ENCODE results near the gene STAT5B.

The STAT5B gene

DNA sequence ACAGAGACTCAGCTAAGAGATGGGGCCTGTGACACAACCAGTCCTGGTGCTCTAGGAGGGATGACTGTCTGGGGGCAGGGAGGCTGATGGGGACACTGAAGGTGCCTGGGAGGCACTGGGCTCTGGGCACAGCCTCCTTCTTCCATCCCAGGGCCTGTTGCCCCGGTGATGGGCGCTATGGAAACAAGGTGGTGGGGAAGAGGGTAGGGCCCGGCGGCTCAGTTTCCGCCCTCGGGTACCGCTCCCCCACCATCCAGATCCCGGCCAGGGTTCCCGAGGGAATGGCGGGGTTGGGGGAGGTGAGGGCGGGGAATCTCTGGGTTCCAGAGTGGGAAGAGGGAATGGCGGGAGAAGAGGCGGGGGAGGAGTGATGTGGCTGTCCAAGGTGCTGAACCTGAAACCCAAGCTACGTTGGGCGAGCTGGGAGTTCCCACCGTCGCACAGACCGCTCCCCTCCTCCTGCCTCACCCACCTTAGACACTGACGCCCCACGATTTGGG, 96.2 kb downstream of the STAT5B start:
- DNase-seq (ENCODE audit: low read depth in 2 of 2), result no peak

DNA sequence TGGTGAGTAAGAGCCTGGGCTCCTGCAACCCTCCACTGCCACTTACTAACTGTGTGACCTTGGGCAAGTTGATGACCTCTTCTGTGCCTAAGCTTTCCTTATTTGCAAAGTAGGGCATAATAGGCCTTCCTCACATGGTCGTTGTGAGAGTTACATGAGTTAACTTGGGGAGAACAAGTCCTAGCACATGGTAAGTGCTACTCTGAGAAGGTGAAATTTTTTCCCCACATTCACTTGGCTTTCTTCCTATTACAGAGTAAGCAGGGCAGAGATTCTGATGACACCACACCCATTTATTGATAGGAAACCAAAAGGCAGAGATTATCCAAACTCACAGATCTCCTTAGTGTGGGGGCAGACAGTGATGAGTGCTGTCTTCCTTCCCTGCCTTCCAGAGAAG, 96.9 kb downstream of the STAT5B start:
- DNase-seq (ENCODE audit: low read depth in 2 of 2), result no peak

DNA sequence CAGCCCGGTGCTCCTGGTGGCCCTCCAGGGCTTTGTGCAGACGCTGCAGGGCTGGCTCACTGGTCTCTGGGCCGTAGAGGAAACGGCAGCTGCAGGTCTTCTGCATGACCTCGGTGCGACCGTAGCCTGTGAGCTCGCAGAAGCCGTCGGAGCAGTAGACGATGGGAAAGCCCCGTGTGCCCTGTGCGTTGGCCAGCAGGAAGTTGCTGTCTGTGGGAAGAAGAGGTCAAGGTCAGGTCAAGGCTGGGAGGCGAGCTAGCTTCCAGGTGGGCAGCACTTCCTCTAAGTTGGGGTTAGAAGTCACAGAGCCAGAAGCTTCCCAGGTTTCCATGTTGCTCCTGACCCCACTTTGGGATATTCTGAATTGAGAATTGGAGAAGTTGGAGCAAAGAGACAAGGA, 97.4 kb downstream of the STAT5B start:
- DNase-seq (ENCODE audit: low read depth in 2 of 2), result no peak

DNA sequence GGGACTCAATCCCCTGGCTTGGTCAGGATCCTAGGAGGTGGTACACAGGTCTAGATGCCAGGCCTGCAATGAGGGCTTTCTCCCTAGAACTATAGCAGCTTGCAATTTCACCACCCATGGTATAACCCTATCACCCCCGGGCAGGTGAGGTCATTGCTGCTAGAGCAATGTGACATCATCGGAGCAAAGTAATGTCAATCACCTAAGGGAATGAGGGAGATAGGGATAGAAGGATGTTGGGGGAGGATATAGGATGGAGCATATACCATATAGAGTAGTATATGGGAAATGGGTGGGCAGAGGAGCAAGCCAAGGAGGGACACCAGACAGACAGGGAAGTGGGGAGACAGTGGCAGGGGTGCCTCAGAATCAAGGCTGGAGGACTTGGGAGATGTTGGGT, 98.5 kb downstream of the STAT5B start:
- DNase-seq (ENCODE audit: low read depth in 2 of 2), result no peak

DNA sequence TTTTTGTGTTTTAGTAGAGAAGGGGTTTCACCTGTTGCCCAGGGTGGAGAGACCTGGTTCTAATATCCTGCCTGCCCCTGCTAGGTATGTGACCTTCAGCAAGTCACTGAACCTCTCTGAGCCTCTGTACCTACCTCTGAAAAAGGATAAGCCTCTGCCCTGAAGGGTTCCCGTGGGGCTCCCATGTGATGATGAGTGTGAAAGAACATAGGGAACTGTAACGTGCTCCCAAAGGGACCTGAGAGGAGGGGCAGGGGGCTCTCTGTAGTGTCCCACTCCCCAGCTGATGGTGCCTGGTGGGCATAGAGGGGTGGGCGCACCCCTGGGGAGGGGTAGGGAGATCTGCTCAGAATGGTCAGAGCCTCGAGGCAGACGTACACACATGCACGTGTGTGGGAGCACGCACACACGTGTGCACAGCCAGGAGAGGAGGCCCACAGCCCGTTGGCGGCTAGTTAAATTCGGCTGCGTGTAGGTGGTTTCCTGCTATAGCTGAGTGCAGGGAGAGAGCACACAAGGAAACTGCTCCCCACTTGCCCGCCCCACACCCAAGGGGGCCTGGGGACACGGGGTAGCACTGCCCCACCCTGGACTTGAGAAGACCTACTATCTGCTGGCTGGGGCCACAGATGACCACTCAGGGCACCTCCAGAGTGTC, 101.9 kb downstream of the STAT5B start:
- DNase-seq (ENCODE audit: low read depth in 2 of 2), result no peak

DNA sequence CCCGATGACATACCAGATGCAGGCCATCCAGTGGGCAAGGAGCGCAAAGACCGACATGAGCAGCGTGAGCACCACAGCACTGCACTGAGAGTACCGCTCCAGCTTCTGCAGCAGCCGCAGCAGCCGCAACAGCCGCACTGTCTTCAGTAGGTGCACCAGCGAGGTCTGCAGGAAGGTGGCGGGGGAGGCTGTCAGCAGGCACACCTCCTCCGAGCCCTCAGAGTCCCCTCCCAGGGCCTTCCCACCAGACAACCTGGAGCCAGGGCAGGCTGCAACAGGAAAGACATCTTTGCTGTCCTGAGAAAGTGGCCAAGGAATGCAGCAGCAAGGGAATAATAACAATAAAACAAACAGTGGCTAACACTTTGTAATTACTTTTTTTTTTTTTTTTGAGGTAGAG, 104.4 kb downstream of the STAT5B start:
- no peak for DNase-seq (ENCODE audit: low read depth in 2 of 2)

DNA sequence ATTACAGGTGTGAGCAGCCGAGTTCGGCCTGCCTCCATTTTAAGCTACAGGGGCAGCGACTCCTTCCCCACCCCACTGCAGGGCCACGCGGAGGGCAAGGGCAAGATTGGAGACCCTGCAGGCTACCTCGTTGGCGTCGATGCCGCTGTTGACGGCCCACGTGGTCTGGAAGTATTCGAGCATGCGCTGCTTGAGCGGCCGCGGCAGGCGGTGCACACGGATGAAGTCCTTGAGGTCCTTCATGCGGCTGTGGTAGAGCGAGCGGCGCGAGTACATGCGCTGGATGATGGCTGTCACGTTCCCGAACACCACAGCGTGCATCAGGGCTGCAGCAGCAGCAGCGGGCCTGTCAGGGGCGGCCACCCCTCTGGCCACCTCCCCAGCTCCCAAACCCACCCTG, 106.8 kb downstream of the STAT5B start:
- no peak for DNase-seq (ENCODE audit: low read depth in 2 of 2)

DNA sequence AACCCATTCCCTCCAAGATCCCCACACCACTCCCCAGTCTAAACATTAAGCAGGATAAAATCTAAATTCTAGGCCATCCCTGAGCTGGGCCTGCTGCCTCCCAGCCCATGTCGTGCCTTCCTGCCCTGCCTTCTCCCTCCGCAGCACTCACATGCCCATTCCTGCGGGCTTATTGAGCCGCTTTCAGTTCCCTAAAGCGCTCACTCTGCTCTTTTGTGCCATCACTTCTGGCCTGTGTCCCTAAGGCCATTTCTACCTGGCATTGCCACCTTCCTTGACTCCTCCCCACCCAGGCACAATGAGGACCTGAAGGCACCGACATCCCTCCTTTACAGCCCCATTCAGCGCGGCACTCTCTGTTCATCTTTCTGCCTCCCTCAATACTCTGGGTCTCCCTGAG, 108.4 kb downstream of the STAT5B start:
- no peak for DNase-seq (ENCODE audit: low read depth in 2 of 2)

DNA sequence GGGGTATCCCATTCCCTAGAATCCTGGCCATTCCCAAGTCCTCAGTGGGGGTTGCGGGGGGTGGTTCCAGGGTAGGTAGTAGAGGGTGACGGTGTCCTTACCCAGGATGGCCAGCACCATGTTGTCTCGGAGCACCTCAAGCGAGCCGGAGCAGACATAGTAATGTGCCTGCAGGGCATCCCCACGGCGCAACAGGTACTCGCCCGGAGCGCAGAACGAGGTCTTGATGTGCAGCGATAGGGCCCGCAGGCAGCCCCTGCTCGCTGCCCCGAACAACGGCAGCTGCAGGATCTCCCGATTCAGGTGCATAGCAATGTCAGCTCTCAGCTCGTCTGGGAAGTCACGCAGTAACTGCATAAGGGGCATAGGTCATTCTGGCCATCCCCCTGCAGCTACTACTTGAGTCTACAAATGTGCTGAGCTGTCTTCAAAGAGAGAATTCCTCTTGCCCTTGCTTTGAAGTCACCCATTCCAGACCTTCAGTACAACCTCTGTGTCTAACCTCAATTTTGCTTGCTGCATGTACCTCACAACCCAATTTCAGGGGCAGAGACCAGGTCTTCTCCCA, 109.9 kb downstream of the STAT5B start:
- DNase-seq (ENCODE audit: low read depth in 2 of 2), result no peak

DNA sequence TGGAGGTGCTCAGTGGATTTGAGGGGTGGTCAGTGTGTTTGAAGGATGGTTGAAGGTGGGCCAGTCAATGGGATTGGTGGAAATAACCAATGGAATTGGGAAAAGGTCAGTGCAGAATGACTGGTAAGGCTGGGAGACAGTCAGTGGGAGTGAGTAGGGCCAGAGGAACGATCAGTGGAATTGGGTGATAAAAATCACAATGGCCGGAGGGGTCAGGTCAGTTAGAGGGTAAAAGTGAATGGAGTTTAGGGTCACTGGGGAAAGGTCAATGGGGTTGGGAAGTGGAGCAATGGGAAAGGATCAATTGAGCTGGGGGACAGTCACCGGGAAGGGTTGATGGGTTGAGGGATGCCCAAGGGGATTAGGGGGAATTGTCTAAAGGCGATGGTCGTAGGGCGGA, 110.4 kb downstream of the STAT5B start:
- no peak for DNase-seq (ENCODE audit: low read depth in 2 of 2)

DNA sequence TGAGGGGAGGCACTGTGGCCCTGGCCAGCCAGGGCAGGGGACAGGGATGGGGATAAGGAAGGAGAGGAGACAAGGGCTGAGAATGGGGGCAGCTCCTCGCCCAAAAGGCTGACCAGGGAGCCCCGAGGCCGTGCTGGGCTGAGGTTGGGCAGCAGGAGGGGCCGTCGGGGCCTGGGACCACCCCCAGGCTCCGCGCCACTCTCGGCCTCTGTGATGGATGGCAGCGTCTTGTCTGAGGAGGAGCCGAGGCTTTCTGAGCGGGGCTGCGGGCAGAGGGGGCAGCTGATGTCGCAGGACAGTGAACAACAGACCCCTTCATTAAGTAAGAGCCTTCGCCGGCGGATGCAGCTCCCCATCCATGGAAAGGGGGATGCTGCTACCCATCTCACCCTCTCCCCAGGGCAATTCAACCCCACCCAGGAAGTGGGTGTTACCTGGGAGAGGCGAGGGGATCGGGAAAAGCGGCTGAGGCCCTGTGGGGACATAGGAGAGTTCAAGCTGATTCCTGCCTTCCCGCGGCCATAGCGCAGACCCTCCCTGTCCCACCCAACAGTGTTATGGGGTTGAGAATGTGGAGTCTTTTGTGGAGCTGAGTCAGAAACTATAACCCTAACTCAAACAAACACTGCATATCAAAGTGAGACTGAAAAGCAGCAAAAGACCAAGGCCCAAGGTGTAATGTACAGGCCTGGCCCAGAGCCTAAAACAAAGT, 112.3 kb downstream of the STAT5B start:
- no peak for DNase-seq (ENCODE audit: low read depth in 2 of 2)

DNA sequence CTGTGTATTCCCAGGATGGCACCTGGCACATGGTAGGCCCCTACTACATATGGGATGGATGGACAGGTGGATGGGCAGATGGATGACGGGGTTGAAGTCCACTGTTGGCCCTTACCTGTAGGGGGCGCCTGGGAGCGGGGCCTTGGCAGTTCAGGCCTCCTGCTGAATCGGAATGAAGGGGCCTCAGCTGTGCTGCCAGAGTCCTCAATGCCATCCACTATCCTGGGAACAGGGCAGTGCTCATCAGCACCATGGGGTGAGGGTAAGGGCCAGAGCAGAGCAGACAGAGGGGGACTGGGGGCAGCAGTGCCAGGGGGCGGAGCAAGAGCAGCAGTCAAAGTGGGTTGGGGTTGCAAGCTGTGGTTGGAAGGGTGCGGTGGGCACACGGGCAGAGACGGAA, 113.1 kb downstream of the STAT5B start:
- peak in 1 of 2 donors; percentile 29 for DNase-seq (ENCODE audit: low read depth in 2 of 2)

DNA sequence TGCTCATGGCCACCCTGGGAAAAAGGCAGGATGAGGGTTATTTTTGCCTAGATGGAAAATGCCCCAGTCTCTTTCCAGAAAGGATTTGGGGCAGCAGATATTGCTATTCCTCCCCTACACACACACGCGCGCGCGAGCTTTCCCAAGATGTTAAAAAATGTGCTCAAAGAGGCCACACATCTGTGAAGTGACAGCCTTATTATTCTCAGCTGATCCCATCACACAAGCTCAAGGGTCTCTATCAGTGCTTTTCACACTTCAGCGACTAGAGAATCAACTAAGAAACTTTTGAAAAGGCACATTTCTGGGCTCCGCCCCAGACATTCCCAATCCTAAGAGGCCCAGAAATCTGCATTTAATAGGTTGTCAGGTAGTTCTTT, 115.7 kb downstream of the STAT5B start:
- no peak for DNase-seq (ENCODE audit: low read depth in 2 of 2)

DNA sequence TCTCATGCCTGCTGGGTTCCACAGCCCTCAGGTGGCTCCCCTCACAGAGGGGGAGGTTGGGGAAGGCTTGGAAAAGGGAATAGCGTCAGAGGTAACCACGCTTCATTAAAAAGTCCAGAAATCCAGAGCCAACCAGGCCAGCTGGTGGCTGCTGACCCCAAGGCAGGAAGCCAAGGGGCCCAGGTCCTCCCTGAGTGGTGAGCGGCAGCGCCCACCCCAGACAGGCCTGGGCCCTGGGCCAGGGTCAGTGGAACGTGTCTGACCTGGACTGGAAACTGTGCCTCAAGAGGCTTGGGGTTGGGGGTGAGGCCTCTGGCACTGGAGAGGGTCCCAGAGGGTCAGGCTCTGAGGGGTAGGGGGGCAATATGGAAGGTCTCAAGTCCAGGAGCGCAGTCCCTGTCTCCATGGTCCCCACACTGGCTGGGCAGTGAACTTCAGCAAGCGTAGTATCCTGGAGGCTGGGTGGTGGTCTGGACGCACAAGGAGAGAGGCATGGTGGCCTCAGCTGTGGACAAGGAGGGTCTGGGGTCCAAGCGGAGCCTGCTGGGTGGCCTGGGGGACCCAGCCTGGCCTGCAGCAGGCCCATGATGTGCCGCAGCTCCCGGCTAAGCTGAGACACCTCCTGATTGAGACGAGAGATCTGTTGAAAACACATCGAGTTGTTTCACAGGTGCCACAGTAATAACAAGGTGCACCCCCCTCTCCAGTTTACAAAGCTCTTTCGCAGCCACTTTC, 116.2 kb downstream of the STAT5B start:
- DNase-seq (ENCODE audit: low read depth in 2 of 2), result no peak

DNA sequence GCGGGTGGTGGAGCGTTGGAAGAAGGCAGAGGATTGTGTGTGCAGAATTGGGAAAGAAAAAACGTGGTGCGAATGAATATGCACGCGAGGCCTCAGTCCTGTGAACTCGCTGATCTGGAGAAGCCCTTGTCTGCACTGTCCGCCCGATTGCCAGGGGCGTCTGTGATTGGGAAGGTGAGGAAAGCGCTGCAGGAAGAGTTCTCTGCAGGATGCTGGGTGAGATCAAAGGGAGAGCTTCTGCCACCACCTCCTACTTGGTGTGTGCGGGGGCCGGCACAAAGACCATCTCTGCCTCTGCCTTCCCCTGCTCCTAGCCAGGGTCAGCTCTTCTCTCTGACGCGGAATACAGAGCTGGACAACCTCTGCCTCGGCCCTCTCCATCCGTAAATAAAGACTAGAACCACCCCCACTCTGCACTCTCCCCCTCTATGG, 120.6 kb downstream of the STAT5B start:
- no peak for DNase-seq (ENCODE audit: low read depth in 2 of 2)

DNA sequence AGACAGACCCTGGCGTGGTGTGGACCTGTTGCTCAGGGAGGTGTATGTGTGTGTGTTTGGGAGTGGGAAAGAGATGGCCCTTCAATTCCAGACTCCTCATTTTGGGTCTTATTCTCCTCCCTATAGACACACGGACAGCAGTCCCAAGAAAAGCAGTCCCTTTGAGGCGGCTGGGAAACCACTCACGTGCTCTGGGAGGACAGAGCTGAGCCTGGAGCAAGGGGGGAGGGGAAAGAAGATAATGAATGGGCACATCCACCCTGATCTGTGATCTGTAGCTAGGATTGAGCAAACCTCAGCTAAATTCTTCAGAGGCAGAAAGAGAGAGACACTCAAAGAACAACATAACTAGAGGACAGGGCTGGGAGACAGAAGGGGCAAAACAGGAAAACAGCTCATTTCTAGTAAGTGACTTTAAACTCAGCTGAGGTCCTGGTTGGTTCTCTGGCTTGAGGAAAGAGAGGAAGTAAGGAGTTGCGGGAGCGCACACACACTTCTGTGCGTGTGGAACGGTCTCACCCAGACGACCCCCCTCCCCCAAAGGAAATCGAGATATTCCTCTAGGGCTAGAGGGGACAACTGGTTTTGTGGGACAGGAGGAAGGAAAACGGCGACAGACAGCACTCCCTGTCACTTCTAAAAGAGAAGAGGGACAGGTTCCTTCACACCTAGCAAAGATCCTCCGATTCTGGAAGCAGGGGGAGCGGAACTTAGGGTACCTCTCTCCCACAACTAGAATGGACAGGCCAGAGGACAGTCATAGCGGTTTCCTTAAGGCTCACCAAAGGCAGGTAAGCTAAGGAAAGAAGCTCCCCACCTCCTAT, 122.1 kb downstream of the STAT5B start:
- DNase-seq (ENCODE audit: low read depth in 2 of 2), result no peak
